WTC11 (cell line): ENCODE results near the gene SLC2A6. TPM values are rescaled to one million over a fixed set of nuclear protein-coding genes. Genes with fewer than 3 reads are reported as not detected.

Experiments
- ATAC-seq: fragments of 200-7000 bp; cut with Tn5 transposase; 2 replicates; pipeline ENCODE4 v1.10.0; 2021; ENCODE audit warnings: mild to moderate bottlenecking, moderate library complexity
- CTCF ChIA-PET: fragments of 300-600 bp; sonication (Branson Sonifier 250); formaldehyde crosslinking; loops from one replicate; lab custom pipeline; 2021; ENCODE audit warnings: antibody characterized with exemption; lab: Charles Lee
- POLR2A ChIA-PET: fragments of 350-600 bp; sonication (Branson Sonifier 250); formaldehyde crosslinking; loops from one replicate; lab custom pipeline; 2021; ENCODE audit warnings: antibody characterized with exemption; lab: Charles Lee
- DNase-seq: peaks from one replicate; pipeline ENCODE4 v3.0.0; 2021; ENCODE audit warnings: low spot score
- H3K27ac Mint-ChIP-seq: 2 replicates; pipeline ENCODE4 v1.8.0; 2021; ENCODE audit warnings: mixed read lengths
- H3K27me3 Mint-ChIP-seq: 2 replicates; pipeline ENCODE4 v1.8.0; 2021; ENCODE audit warnings: low read depth, mild to moderate bottlenecking, moderate library complexity, mixed read lengths
- H3K36me3 Mint-ChIP-seq: 2 replicates; pipeline ENCODE4 v1.8.0; 2021; ENCODE audit warnings: mixed read lengths
- H3K4me1 Mint-ChIP-seq: 2 replicates; pipeline ENCODE4 v1.8.0; 2022; ENCODE audit warnings: mixed read lengths
- H3K4me3 Mint-ChIP-seq: 2 replicates; pipeline ENCODE4 v1.8.0; 2021; ENCODE audit warnings: mild to moderate bottlenecking, moderate library complexity, mixed read lengths
- H3K9me3 Mint-ChIP-seq: 2 replicates; pipeline ENCODE4 v1.8.0; 2021; ENCODE audit warnings: mixed read lengths
- ELF4 ChIP-seq: sonication (generic); formaldehyde crosslinking; IDR thresholded peaks from 2 replicates; pipeline ENCODE4 v1.8.1; 2022; ENCODE audit warnings: low read depth, mild to moderate bottlenecking, moderate library complexity, missing genetic modification reagents
- ETV6 ChIP-seq: sonication (generic); formaldehyde crosslinking; IDR thresholded peaks from 2 replicates; pipeline ENCODE4 v1.8.1; 2022; ENCODE audit warnings: mild to moderate bottlenecking, missing genetic modification reagents
- FOXJ3 ChIP-seq: sonication (generic); formaldehyde crosslinking; IDR thresholded peaks from 2 replicates; pipeline ENCODE4 v1.9.0; 2021; ENCODE audit warnings: missing genetic modification reagents, mild to moderate bottlenecking, borderline replicate concordance
- IRF2 ChIP-seq: sonication (generic); formaldehyde crosslinking; IDR thresholded peaks from 2 replicates; pipeline ENCODE4 v1.8.0; 2022; ENCODE audit warnings: low read depth, missing genetic modification reagents, borderline replicate concordance
- NR1H2 ChIP-seq: sonication (generic); formaldehyde crosslinking; IDR thresholded peaks from 2 replicates; pipeline ENCODE4 v1.9.0; 2021; ENCODE audit warnings: mild to moderate bottlenecking, moderate library complexity, missing genetic modification reagents
- SMAD3 ChIP-seq: sonication (generic); formaldehyde crosslinking; IDR thresholded peaks from 2 replicates; pipeline ENCODE4 v1.8.0; 2022; ENCODE audit warnings: missing genetic modification reagents, mild to moderate bottlenecking, borderline replicate concordance
- TEAD1 ChIP-seq: sonication (generic); formaldehyde crosslinking; IDR thresholded peaks from 2 replicates; pipeline ENCODE4 v1.8.0; 2022; ENCODE audit warnings: mild to moderate bottlenecking, missing genetic modification reagents
- ZNF121 ChIP-seq: sonication (generic); formaldehyde crosslinking; IDR thresholded peaks from 2 replicates; pipeline ENCODE4 v1.8.0; 2023; ENCODE audit warnings: missing genetic modification reagents
- ZNF263 ChIP-seq: sonication (generic); formaldehyde crosslinking; IDR thresholded peaks from 2 replicates; pipeline ENCODE4 v1.8.1; 2022; ENCODE audit warnings: low read depth, mild to moderate bottlenecking, moderate library complexity, missing genetic modification reagents
- ZNF396 ChIP-seq: fragments of 250-450 bp; sonication (Bioruptor Pico); IDR thresholded peaks from 2 replicates; pipeline ENCODE4 v1.8.0; 2021; ENCODE audit warnings: mild to moderate bottlenecking, moderate library complexity, borderline replicate concordance
- ZNF423 ChIP-seq: fragments of 250-450 bp; sonication (Bioruptor Pico); IDR thresholded peaks from 2 replicates; pipeline ENCODE4 v2.1.2; 2022; ENCODE audit warnings: mild to moderate bottlenecking, moderate library complexity
- total RNA-seq: library from RNA; stranded (reverse); gene quantifications from 3 replicates; pipeline ENCODE4 v1.2.3, GENCODE V29; 2021
- TF ChIP-seq, protein P1 (sequence below): sonication (generic); formaldehyde crosslinking; IDR thresholded peaks from 2 replicates; pipeline ENCODE4 v1.8.0; 2023; ENCODE audit warnings: missing genetic modification reagents, mild to moderate bottlenecking, borderline replicate concordance
- TF ChIP-seq, protein P2 (sequence below): sonication (generic); formaldehyde crosslinking; IDR thresholded peaks from 2 replicates; pipeline ENCODE4 v1.8.1; 2022; ENCODE audit warnings: mild to moderate bottlenecking, moderate library complexity, missing genetic modification reagents
- TF ChIP-seq, protein P3 (sequence below): fragments of 250-450 bp; sonication (Bioruptor Pico); IDR thresholded peaks from 2 replicates; pipeline ENCODE4 v1.9.0; 2021; ENCODE audit warnings: mild to moderate bottlenecking
- TF ChIP-seq, protein P4 (sequence below): fragments of 200-600 bp; IDR thresholded peaks from 2 replicates; pipeline ENCODE4 v1.8.0; 2022; ENCODE audit warnings: antibody characterized with exemption
- TF ChIP-seq, protein P5 (sequence below): sonication (generic); formaldehyde crosslinking; IDR thresholded peaks from 2 replicates; pipeline ENCODE4 v1.8.0; 2022; ENCODE audit warnings: mild to moderate bottlenecking, missing genetic modification reagents
- TF ChIP-seq, protein P6 (sequence below): sonication (generic); formaldehyde crosslinking; IDR thresholded peaks from 2 replicates; pipeline ENCODE4 v1.8.0; 2022; ENCODE audit warnings: mild to moderate bottlenecking, missing genetic modification reagents
- TF ChIP-seq, protein P7 (sequence below): sonication (generic); formaldehyde crosslinking; IDR thresholded peaks from 2 replicates; pipeline ENCODE4 v1.8.0; 2022; ENCODE audit warnings: mild to moderate bottlenecking, missing genetic modification reagents
- TF ChIP-seq, protein P8 (sequence below): fragments of 250-450 bp; sonication (Bioruptor Pico); conservative IDR thresholded peaks from 2 replicates; pipeline ENCODE4 v1.9.0; 2021; ENCODE audit warnings: mild to moderate bottlenecking
- TF ChIP-seq, protein P9 (sequence below): sonication (generic); formaldehyde crosslinking; IDR thresholded peaks from 2 replicates; pipeline ENCODE4 v1.8.1; 2022; ENCODE audit warnings: missing genetic modification reagents, borderline replicate concordance

Gene SLC2A6
- total RNA-seq, 1 experiment from 2014 or later = 16.6 TPM

DNA sequence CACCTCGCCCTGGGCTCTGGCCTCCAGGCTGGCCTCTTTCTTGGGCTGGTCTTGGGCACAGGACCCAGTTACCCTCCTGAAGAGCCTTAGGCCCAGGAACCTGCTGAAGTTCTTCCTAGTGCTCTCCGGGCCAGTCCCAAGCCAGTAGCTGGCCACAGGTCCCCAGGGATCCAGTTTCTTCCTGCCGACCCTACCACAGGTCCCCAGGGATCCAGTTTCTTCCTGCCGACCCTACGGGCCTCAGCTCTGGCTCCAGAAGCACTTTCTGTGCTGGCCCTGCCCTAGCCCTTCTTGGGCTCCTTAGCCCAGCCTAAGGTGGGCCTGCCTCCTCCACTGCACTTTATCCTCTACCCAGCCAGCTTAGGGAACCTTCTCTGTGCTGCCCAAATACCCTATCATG, 37.3 kb downstream of the SLC2A6 start:
- CTCF ChIA-PET = interaction anchor here (1.4 kb wide), 1 partner anchor 100 kb away, joined by 6 read pairs; no protein-coding TSS in a partner anchor

DNA sequence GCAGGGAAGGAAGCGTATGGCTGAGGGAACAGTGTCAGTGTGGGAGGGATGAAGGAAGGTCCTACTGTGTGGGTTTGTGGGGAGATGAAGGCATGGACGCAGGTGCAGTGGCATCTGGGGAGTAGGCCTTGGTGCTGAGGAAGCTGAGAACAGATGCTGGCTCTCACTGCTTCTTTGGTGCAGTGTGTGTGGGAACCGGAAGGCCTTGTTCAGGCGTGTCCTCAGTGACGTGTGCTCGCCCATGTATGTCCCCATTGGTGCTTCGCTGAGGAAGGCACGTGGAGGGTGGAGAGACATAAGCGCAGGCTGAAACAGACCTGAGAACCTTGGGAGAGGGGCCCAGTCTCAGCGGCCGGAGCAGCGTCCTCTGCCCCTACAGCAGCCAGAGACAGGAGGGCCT, 38.0 kb downstream of the SLC2A6 start:
- no peak for TF ChIP-seq IRF2
- no peak for TF ChIP-seq ZNF423 (CRISPR knock-in tag)
- no peak for TF ChIP-seq ELF4
- TF ChIP-seq, protein P1, sequence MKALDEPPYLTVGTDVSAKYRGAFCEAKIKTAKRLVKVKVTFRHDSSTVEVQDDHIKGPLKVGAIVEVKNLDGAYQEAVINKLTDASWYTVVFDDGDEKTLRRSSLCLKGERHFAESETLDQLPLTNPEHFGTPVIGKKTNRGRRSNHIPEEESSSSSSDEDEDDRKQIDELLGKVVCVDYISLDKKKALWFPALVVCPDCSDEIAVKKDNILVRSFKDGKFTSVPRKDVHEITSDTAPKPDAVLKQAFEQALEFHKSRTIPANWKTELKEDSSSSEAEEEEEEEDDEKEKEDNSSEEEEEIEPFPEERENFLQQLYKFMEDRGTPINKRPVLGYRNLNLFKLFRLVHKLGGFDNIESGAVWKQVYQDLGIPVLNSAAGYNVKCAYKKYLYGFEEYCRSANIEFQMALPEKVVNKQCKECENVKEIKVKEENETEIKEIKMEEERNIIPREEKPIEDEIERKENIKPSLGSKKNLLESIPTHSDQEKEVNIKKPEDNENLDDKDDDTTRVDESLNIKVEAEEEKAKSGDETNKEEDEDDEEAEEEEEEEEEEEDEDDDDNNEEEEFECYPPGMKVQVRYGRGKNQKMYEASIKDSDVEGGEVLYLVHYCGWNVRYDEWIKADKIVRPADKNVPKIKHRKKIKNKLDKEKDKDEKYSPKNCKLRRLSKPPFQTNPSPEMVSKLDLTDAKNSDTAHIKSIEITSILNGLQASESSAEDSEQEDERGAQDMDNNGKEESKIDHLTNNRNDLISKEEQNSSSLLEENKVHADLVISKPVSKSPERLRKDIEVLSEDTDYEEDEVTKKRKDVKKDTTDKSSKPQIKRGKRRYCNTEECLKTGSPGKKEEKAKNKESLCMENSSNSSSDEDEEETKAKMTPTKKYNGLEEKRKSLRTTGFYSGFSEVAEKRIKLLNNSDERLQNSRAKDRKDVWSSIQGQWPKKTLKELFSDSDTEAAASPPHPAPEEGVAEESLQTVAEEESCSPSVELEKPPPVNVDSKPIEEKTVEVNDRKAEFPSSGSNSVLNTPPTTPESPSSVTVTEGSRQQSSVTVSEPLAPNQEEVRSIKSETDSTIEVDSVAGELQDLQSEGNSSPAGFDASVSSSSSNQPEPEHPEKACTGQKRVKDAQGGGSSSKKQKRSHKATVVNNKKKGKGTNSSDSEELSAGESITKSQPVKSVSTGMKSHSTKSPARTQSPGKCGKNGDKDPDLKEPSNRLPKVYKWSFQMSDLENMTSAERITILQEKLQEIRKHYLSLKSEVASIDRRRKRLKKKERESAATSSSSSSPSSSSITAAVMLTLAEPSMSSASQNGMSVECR = no peak
- TF ChIP-seq SMAD3 (CRISPR knock-in tag) = no peak
- TF ChIP-seq, protein P2, sequence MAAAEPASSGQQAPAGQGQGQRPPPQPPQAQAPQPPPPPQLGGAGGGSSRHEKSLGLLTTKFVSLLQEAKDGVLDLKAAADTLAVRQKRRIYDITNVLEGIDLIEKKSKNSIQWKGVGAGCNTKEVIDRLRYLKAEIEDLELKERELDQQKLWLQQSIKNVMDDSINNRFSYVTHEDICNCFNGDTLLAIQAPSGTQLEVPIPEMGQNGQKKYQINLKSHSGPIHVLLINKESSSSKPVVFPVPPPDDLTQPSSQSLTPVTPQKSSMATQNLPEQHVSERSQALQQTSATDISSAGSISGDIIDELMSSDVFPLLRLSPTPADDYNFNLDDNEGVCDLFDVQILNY = no peak
- TF ChIP-seq, all 79 proteins: peak for 0
- ATAC-seq = no peak
- H3K27ac Mint-ChIP-seq = peak overlapping the region; percentile 73; the same call in 1 of the 2 replicates
- no peaks in the 10 kb centered on the region for H3K27me3 Mint-ChIP-seq
- no peaks in the 10 kb centered on the region for H3K36me3 Mint-ChIP-seq
- H3K4me3 Mint-ChIP-seq = no peak overlapping the region
- no peak for DNase-seq
- no peaks in the 10 kb centered on the region for H3K9me3 Mint-ChIP-seq
- no peaks in the 10 kb centered on the region for H3K4me1 Mint-ChIP-seq
- CTCF ChIA-PET = no interaction called here
- POLR2A ChIA-PET = no interaction called here

More for the DNA sequence above, 37.3 kb downstream of the SLC2A6 start:
- Mint-ChIP-seq H3K27ac (peak overlapping the region; percentile 57; the same call in 1 of the 2 replicates), H3K4me1 (no peaks in the 10 kb centered on the region), H3K4me3 (no peak overlapping the region), H3K9me3 (no peaks in the 10 kb centered on the region), H3K27me3 (no peaks in the 10 kb centered on the region), H3K36me3 (no peaks in the 10 kb centered on the region)
- ATAC-seq (no peak), DNase-seq (no peak)
- TF ChIP-seq NR1H2 (CRISPR knock-in tag) (no peak), ELF4 (no peak), ZNF423 (CRISPR knock-in tag) (no peak), ZNF396 (CRISPR knock-in tag) (no peak), FOXJ3 (no peak), TEAD1 (CRISPR knock-in tag) (no peak), ZNF121 (CRISPR knock-in tag) (no peak), ZNF263 (CRISPR knock-in tag) (no peak), ETV6 (CRISPR knock-in tag) (no peak)
- TF ChIP-seq, protein P3, sequence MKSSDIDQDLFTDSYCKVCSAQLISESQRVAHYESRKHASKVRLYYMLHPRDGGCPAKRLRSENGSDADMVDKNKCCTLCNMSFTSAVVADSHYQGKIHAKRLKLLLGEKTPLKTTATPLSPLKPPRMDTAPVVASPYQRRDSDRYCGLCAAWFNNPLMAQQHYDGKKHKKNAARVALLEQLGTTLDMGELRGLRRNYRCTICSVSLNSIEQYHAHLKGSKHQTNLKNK = no peak
- TF ChIP-seq, protein P4, sequence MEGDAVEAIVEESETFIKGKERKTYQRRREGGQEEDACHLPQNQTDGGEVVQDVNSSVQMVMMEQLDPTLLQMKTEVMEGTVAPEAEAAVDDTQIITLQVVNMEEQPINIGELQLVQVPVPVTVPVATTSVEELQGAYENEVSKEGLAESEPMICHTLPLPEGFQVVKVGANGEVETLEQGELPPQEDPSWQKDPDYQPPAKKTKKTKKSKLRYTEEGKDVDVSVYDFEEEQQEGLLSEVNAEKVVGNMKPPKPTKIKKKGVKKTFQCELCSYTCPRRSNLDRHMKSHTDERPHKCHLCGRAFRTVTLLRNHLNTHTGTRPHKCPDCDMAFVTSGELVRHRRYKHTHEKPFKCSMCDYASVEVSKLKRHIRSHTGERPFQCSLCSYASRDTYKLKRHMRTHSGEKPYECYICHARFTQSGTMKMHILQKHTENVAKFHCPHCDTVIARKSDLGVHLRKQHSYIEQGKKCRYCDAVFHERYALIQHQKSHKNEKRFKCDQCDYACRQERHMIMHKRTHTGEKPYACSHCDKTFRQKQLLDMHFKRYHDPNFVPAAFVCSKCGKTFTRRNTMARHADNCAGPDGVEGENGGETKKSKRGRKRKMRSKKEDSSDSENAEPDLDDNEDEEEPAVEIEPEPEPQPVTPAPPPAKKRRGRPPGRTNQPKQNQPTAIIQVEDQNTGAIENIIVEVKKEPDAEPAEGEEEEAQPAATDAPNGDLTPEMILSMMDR = no peak
- TF ChIP-seq, protein P5, sequence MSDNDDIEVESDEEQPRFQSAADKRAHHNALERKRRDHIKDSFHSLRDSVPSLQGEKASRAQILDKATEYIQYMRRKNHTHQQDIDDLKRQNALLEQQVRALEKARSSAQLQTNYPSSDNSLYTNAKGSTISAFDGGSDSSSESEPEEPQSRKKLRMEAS (CRISPR knock-in tag) = no peak
- TF ChIP-seq, protein P6, sequence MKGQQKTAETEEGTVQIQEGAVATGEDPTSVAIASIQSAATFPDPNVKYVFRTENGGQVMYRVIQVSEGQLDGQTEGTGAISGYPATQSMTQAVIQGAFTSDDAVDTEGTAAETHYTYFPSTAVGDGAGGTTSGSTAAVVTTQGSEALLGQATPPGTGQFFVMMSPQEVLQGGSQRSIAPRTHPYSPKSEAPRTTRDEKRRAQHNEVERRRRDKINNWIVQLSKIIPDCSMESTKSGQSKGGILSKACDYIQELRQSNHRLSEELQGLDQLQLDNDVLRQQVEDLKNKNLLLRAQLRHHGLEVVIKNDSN = no peak
- TF ChIP-seq, protein P7, sequence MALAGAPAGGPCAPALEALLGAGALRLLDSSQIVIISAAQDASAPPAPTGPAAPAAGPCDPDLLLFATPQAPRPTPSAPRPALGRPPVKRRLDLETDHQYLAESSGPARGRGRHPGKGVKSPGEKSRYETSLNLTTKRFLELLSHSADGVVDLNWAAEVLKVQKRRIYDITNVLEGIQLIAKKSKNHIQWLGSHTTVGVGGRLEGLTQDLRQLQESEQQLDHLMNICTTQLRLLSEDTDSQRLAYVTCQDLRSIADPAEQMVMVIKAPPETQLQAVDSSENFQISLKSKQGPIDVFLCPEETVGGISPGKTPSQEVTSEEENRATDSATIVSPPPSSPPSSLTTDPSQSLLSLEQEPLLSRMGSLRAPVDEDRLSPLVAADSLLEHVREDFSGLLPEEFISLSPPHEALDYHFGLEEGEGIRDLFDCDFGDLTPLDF = no peak
- TF ChIP-seq, protein P8, sequence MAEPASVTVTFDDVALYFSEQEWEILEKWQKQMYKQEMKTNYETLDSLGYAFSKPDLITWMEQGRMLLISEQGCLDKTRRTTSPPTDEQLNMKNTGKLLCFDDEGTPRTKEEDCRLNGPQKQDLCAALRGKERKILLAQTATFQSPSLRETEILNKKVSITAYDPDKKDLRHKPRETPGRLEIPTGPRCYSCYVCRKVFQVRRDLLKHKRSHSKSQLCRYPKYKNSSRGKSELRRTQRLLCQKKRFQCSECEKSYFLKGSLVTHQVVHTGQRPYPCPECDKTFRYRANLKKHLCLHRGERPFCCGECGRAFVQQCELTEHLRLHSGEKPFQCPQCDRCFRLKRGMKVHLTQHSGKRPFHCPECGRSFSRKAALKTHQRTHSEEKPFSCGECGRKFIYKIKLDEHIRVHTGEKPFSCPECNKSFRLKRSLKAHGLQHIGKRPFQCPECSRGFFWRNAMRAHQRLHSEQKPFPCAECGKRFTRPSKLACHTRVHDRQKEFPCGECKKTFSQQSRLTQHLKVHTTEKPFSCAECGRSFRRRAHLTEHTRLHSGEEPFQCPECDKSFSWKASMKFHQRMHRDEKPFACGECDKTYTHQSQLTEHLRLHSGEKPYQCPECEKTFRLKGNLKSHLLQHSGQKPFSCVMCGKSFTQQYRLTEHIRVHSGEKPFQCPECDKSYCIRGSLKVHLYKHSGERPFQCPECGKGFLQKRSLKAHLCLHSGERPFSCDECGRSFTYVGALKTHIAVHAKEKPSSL (CRISPR knock-in tag) = no peak
- TF ChIP-seq, protein P9, sequence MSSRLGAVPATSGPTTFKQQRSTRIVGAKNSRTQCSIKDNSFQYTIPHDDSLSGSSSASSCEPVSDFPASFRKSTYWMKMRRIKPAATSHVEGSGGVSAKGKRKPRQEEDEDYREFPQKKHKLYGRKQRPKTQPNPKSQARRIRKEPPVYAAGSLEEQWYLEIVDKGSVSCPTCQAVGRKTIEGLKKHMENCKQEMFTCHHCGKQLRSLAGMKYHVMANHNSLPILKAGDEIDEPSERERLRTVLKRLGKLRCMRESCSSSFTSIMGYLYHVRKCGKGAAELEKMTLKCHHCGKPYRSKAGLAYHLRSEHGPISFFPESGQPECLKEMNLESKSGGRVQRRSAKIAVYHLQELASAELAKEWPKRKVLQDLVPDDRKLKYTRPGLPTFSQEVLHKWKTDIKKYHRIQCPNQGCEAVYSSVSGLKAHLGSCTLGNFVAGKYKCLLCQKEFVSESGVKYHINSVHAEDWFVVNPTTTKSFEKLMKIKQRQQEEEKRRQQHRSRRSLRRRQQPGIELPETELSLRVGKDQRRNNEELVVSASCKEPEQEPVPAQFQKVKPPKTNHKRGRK = no peak
- POLR2A ChIA-PET = interaction anchor here (0.5 kb wide), 1 partner anchor 65 kb away, joined by 3 read pairs; the partner anchor contains the start of gene STKLD1
